ENCODE measurements around the gene TFEB.
"Not testable (repeated sequence)": the region's sequence is repeated elsewhere in the genome, so short reads cannot be mapped to it uniquely, and the experiment has no call there.

Gene TFEB

GRCh38 chr6:41771058-41771983, 35.9 kb upstream of the TFEB start:
- H3K4me3 ChIP-seq (ENCODE audit: low read depth, low read length), result no peak overlapping the region
- no peak for TF ChIP-seq CTCF (IDR thresholded peaks at IDR 0.05; ENCODE audit: low read depth, low read length)
- in situ Hi-C loops (cut with HindIII; ENCODE audit: low sequenced_read_pairs), result no loop called here
- DNase-seq (ENCODE audit: low read depth, low spot score), result no peak

GRCh38 chr6:41770381-41771057, 35.1 kb upstream of the TFEB start:
- no peak for DNase-seq (ENCODE audit: low read depth, low spot score)
- in situ Hi-C loops (cut with HindIII; ENCODE audit: low sequenced_read_pairs), result no loop called here
- no peak for TF ChIP-seq CTCF (IDR thresholded peaks at IDR 0.05; ENCODE audit: low read depth, low read length)
- no peak overlapping the region for H3K4me3 ChIP-seq (ENCODE audit: low read depth, low read length)

DNA sequence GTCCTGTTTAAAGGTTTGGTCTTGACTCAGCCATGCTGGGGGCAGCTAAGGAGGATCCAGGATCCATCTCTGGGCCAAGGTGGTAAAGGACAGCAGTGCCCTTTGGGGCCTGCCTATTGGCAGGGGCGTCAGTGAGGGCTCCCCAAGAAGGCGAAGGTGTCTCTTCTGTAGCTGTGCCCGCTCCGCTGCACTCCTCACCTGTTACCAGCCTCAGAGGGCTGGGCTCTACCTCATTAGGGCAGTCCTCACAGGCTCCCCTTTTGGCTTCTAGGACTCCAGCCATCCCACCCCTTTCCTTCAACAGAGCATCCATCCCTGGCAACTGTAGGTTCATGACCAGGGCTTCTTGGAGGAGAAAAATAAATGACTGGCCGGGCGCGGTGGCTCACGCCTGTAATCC, 34.0 kb upstream of the TFEB start:
- no peak for TF ChIP-seq CTCF (IDR thresholded peaks at IDR 0.05; ENCODE audit: low read depth, low read length)
- in situ Hi-C loops (cut with HindIII; ENCODE audit: low sequenced_read_pairs), result no loop called here
- DNase-seq (ENCODE audit: low read depth, low spot score), result no peak
- no peak overlapping the region for H3K4me3 ChIP-seq (ENCODE audit: low read depth, low read length)

DNA sequence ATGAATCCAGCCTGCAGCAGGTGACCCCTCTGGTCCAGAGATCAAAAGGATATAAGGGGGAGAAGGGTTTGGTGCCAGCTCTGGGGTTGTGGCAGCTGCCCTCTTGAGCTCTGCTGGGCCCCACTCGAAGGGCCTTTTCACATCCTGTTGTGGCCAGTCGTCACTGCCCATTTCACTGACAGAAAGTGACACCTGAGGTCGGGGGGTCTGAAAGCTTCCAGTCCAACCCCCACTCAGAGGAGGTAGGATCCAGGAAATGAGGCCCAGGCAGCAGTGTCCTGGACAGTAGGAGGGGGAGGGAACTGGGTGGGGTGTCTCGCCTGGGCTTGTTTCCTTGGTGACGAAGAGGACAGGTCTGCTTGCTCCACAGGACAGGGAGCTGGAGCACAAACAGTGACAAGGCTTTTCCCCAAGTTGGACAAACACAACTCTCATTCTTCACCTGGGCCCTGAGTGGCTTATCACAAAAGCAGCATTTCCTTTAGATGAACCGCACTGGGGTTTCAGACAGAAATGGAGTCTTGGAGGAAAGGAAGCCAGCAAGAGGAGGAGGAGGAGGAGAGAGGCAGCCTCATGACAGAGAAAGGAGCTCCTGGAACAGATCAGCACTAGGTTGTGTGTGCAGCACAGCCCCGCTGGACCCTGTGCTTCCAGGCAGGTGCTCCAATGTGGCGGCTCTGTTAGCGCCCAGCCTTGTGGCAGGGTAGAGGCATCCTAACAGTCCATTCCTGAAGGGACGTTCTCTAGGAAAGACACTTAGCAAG, 33.3 kb upstream of the TFEB start:
- DNase-seq (ENCODE audit: low read depth, low spot score), result no peak
- no peak for TF ChIP-seq CTCF (IDR thresholded peaks at IDR 0.05; ENCODE audit: low read depth, low read length)
- no peak overlapping the region for H3K4me3 ChIP-seq (ENCODE audit: low read depth, low read length)
- in situ Hi-C loops (cut with HindIII; ENCODE audit: low sequenced_read_pairs), result no loop called here

DNA sequence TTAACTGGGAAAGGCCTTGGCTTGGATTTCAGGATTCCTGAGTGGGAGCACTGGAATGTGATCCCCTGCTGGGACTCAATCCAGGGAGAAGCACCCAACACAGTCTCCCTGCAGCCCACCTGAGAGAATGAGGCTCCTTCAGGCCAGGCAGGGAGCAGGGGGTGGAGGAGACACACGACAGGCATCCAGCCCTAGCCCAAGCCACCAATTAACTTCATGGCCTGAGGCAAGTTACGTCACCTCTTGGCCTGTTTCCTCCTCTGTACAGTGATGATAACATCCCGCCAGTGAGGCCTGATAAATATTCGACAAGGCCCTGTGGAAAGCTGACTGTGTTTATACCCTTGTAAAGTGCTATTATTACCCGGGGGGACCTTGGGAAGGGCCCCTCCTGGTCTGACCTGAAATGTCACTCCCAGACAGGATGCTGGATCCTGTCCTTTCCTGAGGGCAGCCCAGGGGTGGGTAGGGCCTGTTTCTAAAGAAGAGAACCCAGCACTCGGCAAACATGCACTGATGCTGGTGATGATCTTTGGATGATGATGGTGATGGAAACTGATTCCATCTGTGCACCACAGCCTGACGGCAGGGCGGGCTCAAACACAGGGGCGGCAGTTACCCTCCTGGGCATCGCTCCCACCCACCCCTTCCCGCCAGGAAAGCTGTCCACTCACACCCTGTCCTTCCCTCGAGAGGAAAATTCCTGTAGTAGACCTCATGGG, 31.9 kb upstream of the TFEB start:
- in situ Hi-C loops (cut with HindIII; ENCODE audit: low sequenced_read_pairs), result no loop called here
- DNase-seq (ENCODE audit: low read depth, low spot score), result peak; percentile 33
- no peak for TF ChIP-seq CTCF (IDR thresholded peaks at IDR 0.05; ENCODE audit: low read depth, low read length)
- no peak overlapping the region for H3K4me3 ChIP-seq (ENCODE audit: low read depth, low read length)

DNA sequence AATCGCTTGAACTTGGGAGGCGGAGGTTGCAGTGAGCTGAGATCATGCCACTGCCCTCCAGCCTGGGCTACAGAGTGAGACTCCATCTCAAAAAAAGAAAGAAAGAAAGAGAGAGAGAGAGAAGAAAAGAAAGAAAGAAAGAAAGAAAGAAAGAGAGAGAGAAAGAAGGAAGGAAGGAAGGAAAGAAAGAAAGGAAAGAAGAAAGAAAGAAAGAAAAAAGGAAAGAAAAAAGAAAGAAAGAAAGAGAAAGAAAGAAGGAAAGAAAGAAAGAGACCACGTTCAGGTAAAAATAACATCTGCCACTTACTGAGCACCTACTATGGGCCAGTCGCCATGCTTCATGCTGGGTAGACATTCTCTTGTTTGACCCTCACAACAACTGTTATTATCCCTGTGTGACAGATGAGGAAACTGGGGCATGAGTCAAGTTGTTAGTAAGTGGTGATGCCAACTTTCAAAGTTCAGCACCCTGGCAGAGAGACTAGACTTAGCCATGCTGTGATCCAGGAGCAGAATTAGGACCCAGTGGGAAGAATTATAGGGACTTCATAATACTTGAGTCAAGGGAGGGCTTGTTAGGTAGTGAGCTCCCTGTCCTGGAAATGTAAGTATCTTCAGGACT, 30.7 kb upstream of the TFEB start:
- in situ Hi-C loops (cut with HindIII; ENCODE audit: low sequenced_read_pairs); H3K4me3 ChIP-seq (ENCODE audit: low read depth, low read length); DNase-seq (ENCODE audit: low read depth, low spot score): not testable (repeated sequence)

Data from astrocyte of the spinal cord (primary cell).